DMS79 treated with DMSO at 0.1 percent for 48 hours (cell line): Measurements from ENCODE around the gene ANK3.

Experiments
- DNase-seq: peaks from one replicate; lab custom pipeline; 2025; lab: John Stamatoyannopoulos, UW

Gene ANK3

GRCh38 chr10:60343254-60343653, 46.4 kb downstream of the ANK3 start:
- DNase-seq: no peak

DNA sequence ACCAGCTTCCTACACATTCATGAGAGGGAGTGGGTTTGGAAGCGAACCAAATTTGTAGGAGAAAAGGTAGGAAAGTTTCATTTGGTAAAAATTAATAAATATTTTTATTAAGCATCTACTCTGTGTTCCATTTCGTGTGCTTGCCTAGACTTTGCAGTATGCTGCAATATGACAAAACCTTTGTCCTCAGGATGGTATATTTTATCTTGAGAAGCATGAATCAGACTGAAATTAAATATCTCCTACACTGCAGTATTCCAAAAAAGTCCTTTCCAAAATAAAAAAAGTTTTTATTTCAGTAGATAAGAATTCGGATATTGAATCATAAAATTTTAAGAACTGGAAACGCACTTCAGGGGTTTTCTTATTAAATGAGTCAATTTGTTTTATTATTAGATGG, 47.7 kb downstream of the ANK3 start:
- no peak for DNase-seq

DNA sequence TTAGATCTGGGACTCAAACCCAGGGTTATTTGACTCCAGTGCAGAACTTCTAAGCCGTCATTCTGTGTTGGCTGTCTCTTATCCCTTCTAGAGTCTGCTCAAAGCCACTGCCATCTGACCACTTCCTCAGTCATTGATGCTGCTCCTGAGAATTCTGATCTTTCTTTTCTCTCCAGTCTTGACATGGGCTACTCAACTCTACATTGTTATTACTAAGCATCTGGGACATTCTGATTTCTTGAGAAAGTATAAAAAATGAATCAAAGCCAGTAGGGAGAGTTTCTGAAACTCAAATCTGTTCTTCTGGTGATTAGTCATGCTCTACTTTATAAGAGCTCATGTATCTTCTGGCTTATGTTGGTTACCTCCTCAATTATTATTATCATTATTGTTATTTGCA, 48.7 kb downstream of the ANK3 start:
- no peak for DNase-seq

GRCh38 chr10:60339757-60340156, 49.9 kb downstream of the ANK3 start:
- DNase-seq: no peak

- DNase-seq: no peak
Measured at GRCh38 chr10:60338786-60339185, 50.9 kb downstream of the ANK3 start.

DNA sequence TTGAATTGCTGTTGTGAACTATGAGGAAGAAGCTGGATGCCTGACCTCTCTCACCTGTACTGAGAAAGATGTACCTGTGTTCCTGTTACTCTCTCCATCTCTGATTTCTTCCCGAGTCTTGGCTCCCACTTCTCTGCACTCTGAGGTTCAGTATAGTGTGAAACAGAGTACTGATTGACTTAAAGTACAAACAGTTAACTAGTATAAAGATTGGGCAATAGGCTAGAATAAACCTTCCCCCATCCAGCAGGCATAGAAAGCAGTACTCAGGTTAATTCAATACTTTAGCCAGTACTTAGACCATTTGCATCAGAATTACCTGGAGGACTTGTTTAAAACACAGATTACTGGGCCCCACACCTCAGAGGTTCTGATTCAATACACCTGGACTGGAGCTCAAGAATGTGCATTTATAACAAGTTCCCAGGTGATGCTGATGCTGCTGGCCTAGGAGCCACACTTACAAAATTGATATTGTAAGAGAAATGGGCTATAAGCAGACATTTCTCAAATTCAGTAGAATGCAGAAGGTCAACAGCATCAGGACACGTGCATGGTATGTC, 51.6 kb downstream of the ANK3 start:
- DNase-seq: no peak

DNA sequence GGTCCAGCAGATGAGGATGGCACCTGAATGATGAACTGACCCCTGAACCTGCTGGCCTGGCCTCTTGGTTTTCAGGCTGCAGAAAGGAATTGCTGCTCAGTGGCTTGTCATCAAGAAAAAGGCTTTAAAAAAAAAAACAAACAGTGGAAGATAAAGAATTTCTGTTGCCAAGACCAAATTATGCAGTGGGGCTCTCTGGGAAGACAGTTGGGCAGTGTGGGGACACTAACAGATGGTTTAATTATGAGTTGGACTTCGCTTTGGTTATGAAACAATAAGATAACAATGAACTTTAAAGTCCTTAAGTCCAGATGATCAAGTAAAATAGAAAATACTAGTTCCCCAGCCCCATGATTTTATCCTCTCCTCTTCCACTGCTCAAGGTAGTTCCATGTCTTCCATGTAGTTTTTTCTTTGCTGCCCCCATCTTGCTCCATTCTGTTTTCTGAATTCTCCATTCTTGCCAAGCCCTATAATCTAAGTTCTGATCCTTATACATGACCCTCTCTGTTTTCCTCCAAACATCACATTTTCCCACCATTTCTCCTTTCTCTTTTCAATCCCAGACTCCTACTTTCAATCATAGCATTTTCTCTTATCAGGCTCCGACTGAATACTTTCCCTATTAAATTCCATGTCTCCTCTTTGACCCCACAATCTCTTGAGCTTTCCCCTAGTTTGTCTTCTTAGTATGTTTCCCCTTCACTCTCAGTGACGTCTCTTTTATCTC, 52.6 kb downstream of the ANK3 start:
- no peak for DNase-seq

DNA sequence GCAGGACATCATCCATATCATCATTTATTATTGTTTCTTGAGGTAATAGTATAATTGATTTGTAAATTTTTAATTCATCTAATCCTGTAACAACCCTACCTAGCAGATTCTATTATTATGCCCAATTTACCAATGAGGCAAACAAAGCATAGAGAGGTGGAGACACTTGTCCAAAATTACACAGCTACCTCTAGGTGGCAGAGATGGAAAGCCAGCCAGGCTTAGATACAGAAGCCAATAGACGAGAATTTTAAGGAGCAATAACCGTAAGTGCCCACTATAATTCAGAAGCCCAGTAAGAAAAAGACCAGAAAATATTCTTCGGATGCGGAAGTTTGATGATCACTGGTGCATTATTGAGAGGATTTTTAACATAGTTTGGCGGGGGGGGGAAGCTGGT, 54.0 kb downstream of the ANK3 start:
- no peak for DNase-seq

- no peak for DNase-seq
Measured at GRCh38 chr10:60334991-60335390, 54.7 kb downstream of the ANK3 start.

GRCh38 chr10:60332371-60332770, 57.3 kb downstream of the ANK3 start:
- DNase-seq: no peak

DNA sequence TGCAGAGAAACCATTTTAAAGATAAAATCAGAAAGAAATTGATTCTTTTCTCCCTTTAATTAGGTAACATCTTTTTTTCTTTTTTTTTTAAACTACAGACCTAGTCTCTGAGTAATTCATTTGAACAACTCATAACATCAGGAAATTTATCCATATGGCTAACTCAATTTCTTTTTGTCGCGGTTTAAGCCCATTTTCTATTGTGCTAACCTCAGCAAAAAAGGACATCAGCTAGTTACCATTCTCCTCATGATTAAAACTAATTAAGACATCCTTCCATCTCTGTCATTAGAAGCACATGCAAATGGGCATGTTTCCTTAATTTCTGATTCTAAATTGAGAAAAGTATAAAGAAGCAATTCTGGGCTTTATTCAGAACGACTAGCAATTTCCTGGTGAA, 57.8 kb downstream of the ANK3 start:
- no peak for DNase-seq

DNA sequence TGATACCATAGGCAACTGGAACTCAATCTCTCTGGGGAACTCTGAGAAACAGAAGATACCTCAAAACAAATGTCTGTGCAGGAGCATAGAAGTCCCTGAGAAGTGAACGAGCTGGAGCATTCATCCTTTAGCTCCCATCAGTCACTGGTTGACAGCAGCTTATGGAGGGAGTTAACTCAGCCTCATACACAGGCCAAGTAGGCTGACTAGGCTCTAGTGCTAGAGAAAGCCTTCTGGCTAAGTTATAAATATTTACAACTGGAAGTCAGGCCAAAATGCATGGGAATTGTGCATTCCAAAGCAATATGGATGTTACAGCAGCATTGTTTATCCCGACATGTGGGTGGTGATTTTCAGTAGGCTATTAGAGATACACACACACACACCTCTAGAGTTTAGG, 66.5 kb downstream of the ANK3 start:
- no peak for DNase-seq

- DNase-seq: no peak
Measured at GRCh38 chr10:60320666-60321065, 69.0 kb downstream of the ANK3 start.

GRCh38 chr10:60316029-60316428, 73.6 kb downstream of the ANK3 start:
- DNase-seq: no peak

- no peak for DNase-seq
Measured at GRCh38 chr10:60315311-60315710, 74.4 kb downstream of the ANK3 start.

GRCh38 chr10:60314069-60314940, 75.4 kb downstream of the ANK3 start:
- no peak for DNase-seq

DNA sequence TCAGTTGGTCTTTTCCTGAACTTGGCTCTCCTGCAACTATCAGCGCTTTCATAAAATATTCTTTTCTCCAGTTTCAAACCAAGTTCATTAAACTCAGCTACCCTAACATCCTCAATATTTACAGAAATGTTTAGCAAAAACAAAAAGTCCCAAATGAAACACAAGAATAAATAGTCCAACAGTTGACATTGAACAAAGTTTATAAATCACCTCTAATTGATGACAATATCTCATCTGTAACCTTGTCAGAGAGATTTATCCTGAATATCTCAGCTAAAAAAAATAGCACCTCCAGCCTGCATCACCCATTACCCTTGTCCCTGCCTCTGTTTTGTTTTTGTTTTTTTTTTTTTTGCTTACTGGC, 76.1 kb downstream of the ANK3 start:
- no peak for DNase-seq

DNA sequence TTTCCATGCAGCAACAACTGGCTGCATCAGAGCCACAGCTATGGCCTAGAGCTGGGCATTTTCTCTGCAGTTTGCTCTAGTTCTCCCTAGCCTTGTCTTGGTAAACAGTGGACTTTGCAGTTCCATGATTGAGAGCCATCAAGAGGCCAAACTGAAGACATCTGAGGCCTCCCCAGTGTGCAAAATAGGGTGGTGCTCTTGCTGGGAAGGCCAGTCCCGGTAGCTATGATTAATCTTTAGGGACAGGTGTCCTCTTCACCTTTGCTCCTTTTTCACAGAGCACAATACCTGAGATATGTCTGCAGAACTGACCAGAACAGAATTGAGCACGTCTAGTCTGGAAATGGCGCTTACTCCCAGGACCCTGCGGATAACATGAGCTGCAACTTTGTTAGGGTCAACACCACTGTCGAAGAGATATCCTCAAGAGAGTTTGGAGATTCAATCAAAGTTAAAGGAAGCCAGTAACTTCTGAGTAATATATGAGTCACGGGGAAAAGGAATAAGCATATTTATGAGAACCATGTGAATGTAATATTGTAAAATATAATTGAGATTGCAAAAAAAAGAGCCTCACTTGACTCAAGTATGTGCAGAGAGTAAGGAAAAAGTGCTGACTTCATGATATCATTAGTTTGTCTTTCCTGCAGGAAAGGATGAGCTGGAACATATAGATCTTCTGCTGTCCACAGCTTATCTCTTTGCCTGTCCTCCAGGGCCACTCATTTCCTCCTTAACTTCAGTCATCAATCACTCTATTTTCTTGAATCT, 76.7 kb downstream of the ANK3 start:
- DNase-seq: no peak

GRCh38 chr10:60311821-60312220, 77.9 kb downstream of the ANK3 start:
- no peak for DNase-seq

DNA sequence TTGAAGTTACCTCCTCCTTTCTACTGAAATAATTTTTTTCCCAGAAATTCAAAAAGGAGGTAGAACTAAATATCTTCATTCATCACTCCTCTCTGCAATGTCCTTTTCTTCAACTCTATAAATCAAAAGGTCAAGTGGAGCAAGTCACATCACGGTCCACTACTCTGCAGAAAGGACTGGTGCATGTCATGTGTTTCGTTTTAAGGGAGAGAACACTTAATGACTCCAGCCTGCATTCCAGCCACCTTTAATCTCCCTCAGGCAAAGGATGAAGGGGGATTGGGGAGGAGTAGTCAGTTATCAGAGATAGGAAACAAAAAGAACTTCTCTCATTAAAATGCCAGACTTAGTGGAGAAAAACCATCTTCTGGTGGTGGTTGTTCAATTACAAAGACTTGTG, 78.9 kb downstream of the ANK3 start:
- DNase-seq: no peak

GRCh38 chr10:60309891-60310290, 79.8 kb downstream of the ANK3 start:
- DNase-seq: no peak

- no peak for DNase-seq
Measured at GRCh38 chr10:60309371-60309770, 80.3 kb downstream of the ANK3 start.
